B cell (primary cell): Measurements from ENCODE around the gene PDLIM4. TPM values are rescaled to one million over a fixed set of nuclear protein-coding genes. Genes with fewer than 3 reads are reported as not detected.

Source experiments
- ATAC-seq: fragments of 200-7000 bp; cut with Tn5 transposase; one replicate; pipeline ENCODE4 v1.10.0; 2021; ENCODE audit warnings: low read depth, mild to moderate bottlenecking, moderate number of reproducible peaks, moderate library complexity
- CTCF ChIA-PET: fragments of 350-600 bp; sonication (Branson Sonifier 250); formaldehyde crosslinking; loops from one replicate; lab custom pipeline; 2021; ENCODE audit warnings: antibody characterized with exemption, inconsistent platforms; lab: Charles Lee
- POLR2A ChIA-PET: fragments of 350-600 bp; sonication (Branson Sonifier 250); formaldehyde crosslinking; loops from one replicate; lab custom pipeline; 2021; ENCODE audit warnings: antibody characterized with exemption; lab: Charles Lee
- DNase-seq: peaks from one replicate; pipeline ENCODE4 v3.0.0; 2013
- H2AFZ ChIP-seq: 2 replicates; pipeline ENCODE4 v1.6.1; 2012; ENCODE audit warnings: mild to moderate bottlenecking, low read depth, low read length; ENCODE audit not compliant: insufficient read depth, poor library complexity, severe bottlenecking
- H3K27ac ChIP-seq, 2 donors: 1 replicate in 1 of 2; 2 replicates in 1 of 2; pipeline ENCODE4 v1.5.1; 2012 to 2013; ENCODE audit warnings: low read length in 2 of 2, mild to moderate bottlenecking in 2 of 2, moderate library complexity in 1 of 2
- H3K27me3 ChIP-seq, 4 experiments: fragments of 200-600 bp in 1 of 4; sonication (generic) in 1 of 4; replicated peaks in 1 of 4; 1 replicate in 2 of 4; 2 replicates in 2 of 4; pipeline versions ENCODE4 v1.6.1 to v1.7.0; 2013 to 2016; ENCODE audit warnings: low read length in 3 of 4, mild to moderate bottlenecking in 2 of 4, mixed read lengths in 1 of 4, moderate library complexity in 1 of 4; ENCODE audit not compliant: insufficient read depth in 4 of 4, control insufficient read depth in 3 of 4; ENCODE audit errors: control extremely low read depth in 1 of 4
- H3K36me3 ChIP-seq, 2 experiments: replicated peaks in 1 of 2; 1 replicate in 1 of 2; 2 replicates in 1 of 2; pipeline versions ENCODE4 v1.6.1 to v1.7.1; 2013; ENCODE audit warnings: low read length in 1 of 2; ENCODE audit not compliant: insufficient read depth in 2 of 2, control insufficient read depth in 1 of 2; ENCODE audit errors: control extremely low read depth in 1 of 2, extremely low read depth in 1 of 2
- H3K4me1 ChIP-seq, 2 donors: fragments of 200-600 bp in 1 of 2; sonication (generic) in 1 of 2; 1 replicate in 1 of 2; 2 replicates in 1 of 2; pipeline versions ENCODE4 v1.5.1 to v1.6.1; 2013 to 2017; ENCODE audit warnings: low read length in 2 of 2; ENCODE audit not compliant: control insufficient read depth in 2 of 2, insufficient read depth in 2 of 2
- H3K4me2 ChIP-seq: replicated peaks from 2 replicates; pipeline ENCODE3; 2012; ENCODE audit warnings: mild to moderate bottlenecking, low read depth, low read length; ENCODE audit not compliant: poor library complexity, severe bottlenecking
- H3K4me3 ChIP-seq, 5 experiments: fragments of 200-600 bp in 1 of 5; sonication (generic) in 1 of 5; 1 replicate in 3 of 5; 2 replicates in 2 of 5; pipeline versions ENCODE4 v1.5.1 to v1.7.0; 2011 to 2016; ENCODE audit warnings: low read length in 4 of 5, mild to moderate bottlenecking in 4 of 5, low read depth in 2 of 5, control low read depth in 1 of 5, moderate library complexity in 1 of 5; ENCODE audit not compliant: insufficient read depth in 1 of 5; ENCODE audit errors: control extremely low read depth in 1 of 5, extremely low read depth in 1 of 5
- H3K79me2 ChIP-seq: fragments of 200-600 bp; sonication (generic); one replicate; pipeline ENCODE4 v1.6.0; 2016; ENCODE audit warnings: low read length; ENCODE audit not compliant: control insufficient read depth, insufficient read depth
- H3K9ac ChIP-seq: fragments of 200-600 bp; sonication (generic); 2 replicates; pipeline ENCODE4 v1.6.1; 2017; ENCODE audit warnings: mild to moderate bottlenecking, low read length, moderate library complexity
- H3K9me3 ChIP-seq, 3 donors: one replicate each; pipeline versions ENCODE4 v1.6.1 to v1.7.1; 2013; ENCODE audit warnings: low read length in 2 of 3; ENCODE audit not compliant: control insufficient read depth in 2 of 3, insufficient read depth in 1 of 3; ENCODE audit errors: control extremely low read depth in 1 of 3
- H4K20me1 ChIP-seq: 2 replicates; pipeline ENCODE4 v1.6.0; 2012; ENCODE audit warnings: mild to moderate bottlenecking, low read length; ENCODE audit not compliant: insufficient read depth, control insufficient read depth, poor library complexity, severe bottlenecking
- H3K27ac Mint-ChIP-seq: one replicate; pipeline ENCODE4 v1.8.0; 2021; ENCODE audit warnings: mixed read lengths
- H3K27me3 Mint-ChIP-seq: one replicate; pipeline ENCODE4 v1.8.0; 2021; ENCODE audit warnings: mixed read lengths
- H3K4me1 Mint-ChIP-seq: one replicate; pipeline ENCODE4 v1.8.0; 2021; ENCODE audit warnings: mixed read lengths
- H3K4me3 Mint-ChIP-seq: one replicate; pipeline ENCODE4 v1.8.0; 2021; ENCODE audit warnings: mixed read lengths
- H3K9me3 Mint-ChIP-seq: one replicate; pipeline ENCODE4 v1.8.0; 2022; ENCODE audit warnings: mixed read lengths; ENCODE audit not compliant: insufficient read depth
- CTCF ChIP-seq: fragments of 200-600 bp; IDR thresholded peaks from one replicate; pipeline ENCODE4 v1.8.0; 2022; ENCODE audit warnings: antibody characterized with exemption, mild to moderate bottlenecking
- EZH2 ChIP-seq: IDR thresholded peaks from 2 replicates; pipeline ENCODE4 v1.6.1; 2012; ENCODE audit warnings: borderline replicate concordance, low read depth, mild to moderate bottlenecking, moderate library complexity, low read length; ENCODE audit not compliant: insufficient read depth, poor library complexity, severe bottlenecking
- WGBS: methylation state at CpG from one replicate; pipeline ENCODE4 v1.1.5; 2013; ENCODE audit warnings: missing lambda C conversion rate; ENCODE audit not compliant: insufficient coverage; 5-methylcytosine and 5-hydroxymethylcytosine counted together
- intact Hi-C: fragments of 100-400 bp; cut with micrococcal nuclease; formaldehyde crosslinking; loops from one replicate; pipeline ENCODE4 v1.10.0; 2022
- polyA plus RNA-seq: library from polyadenylated mRNA; depleted of rRNA; stranded (reverse); fragments of >200 nt; gene quantifications from 2 replicates; pipeline ENCODE4 v1.2.3, GENCODE V29; 2012
- total RNA-seq, 2 donors: library from RNA; stranded (reverse); fragments of 120-200 nt in 1 of 2; gene quantifications; 1 replicate in 1 of 2; 2 replicates in 1 of 2; pipeline versions ENCODE4 v1.2.3 to v1.2.4, GENCODE V29; 2013 to 2022

PDLIM4 gene
- total and polyA plus RNA-seq, 2 donors (not counting 1 experiment from before 2014, with no cell fraction given) = not detected

- intact Hi-C loops = loop anchor here (1.0 to 5.0 kb wide), 2 partner anchors 172 to 262 kb away; no protein-coding TSS in a partner anchor
- ChIA-PET POLR2A (no interaction called here), CTCF (interaction anchor here (0.7 to 3.8 kb wide), 24 partner anchors 9 to 644 kb away, joined by 3 to 21 read pairs (median 5); partner anchors contain the start of gene P4HA2)
- Histone ChIP-seq H3K4me2 (no peak overlapping the region), H3K9me3 (peaks cover 0 to 10% (median 3%) of the 10 kb centered on the region in 3 donors), H3K36me3 (no peaks in the 10 kb centered on the region), H3K4me3 (no peak overlapping the region), H2AFZ (no peak overlapping the region), H3K27ac (no peak overlapping the region), H3K9ac (no peak overlapping the region), H3K79me2 (no peaks in the 10 kb centered on the region), H4K20me1 (no peaks in the 10 kb centered on the region), H3K27me3 (peaks cover 0 to 6% (median 0%) of the 10 kb centered on the region in 4 experiments), H3K4me1 (no peaks in the 10 kb centered on the region)
- Mint-ChIP-seq H3K9me3 (no peaks in the 10 kb centered on the region), H3K4me3 (no peak overlapping the region), H3K27ac (no peak overlapping the region), H3K27me3 (peaks cover 4% of the 10 kb centered on the region), H3K4me1 (no peaks in the 10 kb centered on the region)
- WGBS = no CpG with 5 or more reads among the region's 1 CpG
- DNase-seq (no peak), ATAC-seq (no peak)
- TF ChIP-seq CTCF (no peak), EZH2 (no peak)
These were observed 18.5 kb upstream of the PDLIM4 start for GRCh38 chr5:132238901-132239500.

DNA sequence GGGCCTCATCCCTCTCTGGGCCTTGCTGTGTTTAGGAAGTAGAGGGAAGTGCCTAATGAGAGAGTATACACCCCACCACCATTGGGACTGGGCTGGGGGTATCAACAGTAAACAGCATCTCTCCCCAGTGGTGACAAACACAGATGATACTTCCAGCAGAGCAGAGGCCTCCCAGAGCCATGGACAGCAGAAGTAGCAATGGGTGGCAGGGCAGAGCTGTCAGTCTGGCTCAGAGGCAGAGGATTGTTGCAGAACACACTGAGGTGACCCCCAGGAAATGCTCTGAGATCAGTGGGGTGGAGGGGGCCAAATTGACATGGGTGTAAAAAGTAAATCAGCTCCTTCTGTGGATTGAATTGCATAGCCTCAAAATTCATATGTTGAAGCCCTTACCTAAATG lies 17.7 kb upstream of the PDLIM4 start:
- DNase-seq (no peak), ATAC-seq (no peak)
- Histone ChIP-seq H3K4me1 (no peaks in the 10 kb centered on the region), H3K27ac (no peak overlapping the region), H3K9me3 (peaks cover 0 to 14% (median 10%) of the 10 kb centered on the region in 3 donors), H3K36me3 (no peaks in the 10 kb centered on the region), H2AFZ (no peak overlapping the region), H3K79me2 (no peaks in the 10 kb centered on the region), H3K9ac (no peak overlapping the region), H4K20me1 (no peaks in the 10 kb centered on the region), H3K4me2 (no peak overlapping the region), H3K4me3 (no peak overlapping the region), H3K27me3 (peaks cover 0 to 6% (median under 1%) of the 10 kb centered on the region in 4 experiments)
- Mint-ChIP-seq H3K4me3 (no peak overlapping the region), H3K4me1 (no peaks in the 10 kb centered on the region), H3K27me3 (peaks cover 4% of the 10 kb centered on the region), H3K9me3 (peaks cover 3% of the 10 kb centered on the region), H3K27ac (no peak overlapping the region)
- TF ChIP-seq CTCF = no peak
- no peak for TF ChIP-seq EZH2
- ChIA-PET CTCF (interaction anchor here (0.9 to 3.8 kb wide), 7 partner anchors 10 to 615 kb away, joined by 3 to 16 read pairs (median 4); partner anchors contain the start of gene P4HA2), POLR2A (no interaction called here)
- intact Hi-C loops = loop anchor here (5.0 kb wide), 1 partner anchor 172 kb away; no protein-coding TSS in a partner anchor
